HFFc6 (cell line): Measurements from ENCODE around the gene POLR3B. TPM values are rescaled to one million over a fixed set of nuclear protein-coding genes. Genes with fewer than 3 reads are reported as not detected.

ENCODE experiments used
- DNase-seq: peaks from one replicate; pipeline ENCODE4 v3.0.0-alpha.2; 2018
- H3K27ac Mint-ChIP-seq: 2 replicates; pipeline ENCODE4 v1.8.0; 2020; ENCODE audit warnings: mild to moderate bottlenecking, mixed read lengths
- H3K27me3 Mint-ChIP-seq: 2 replicates; pipeline ENCODE4 v1.8.0; 2021; ENCODE audit warnings: mild to moderate bottlenecking, moderate library complexity, mixed read lengths; ENCODE audit not compliant: insufficient read depth
- H3K36me3 Mint-ChIP-seq: 2 replicates; pipeline ENCODE4 v1.8.0; 2021; ENCODE audit warnings: low read depth, mixed read lengths
- H3K4me1 Mint-ChIP-seq: 2 replicates; pipeline ENCODE4 v1.8.0; 2020; ENCODE audit warnings: low read depth, mixed read lengths
- H3K4me3 Mint-ChIP-seq: 2 replicates; pipeline ENCODE4 v1.8.0; 2020; ENCODE audit warnings: mild to moderate bottlenecking, moderate library complexity, mixed read lengths
- H3K9me3 Mint-ChIP-seq: 2 replicates; pipeline ENCODE4 v1.8.0; 2020; ENCODE audit warnings: mild to moderate bottlenecking, mixed read lengths
- CTCF ChIP-seq: fragments of 200-600 bp; sonication (generic); IDR thresholded peaks from 2 replicates; pipeline ENCODE4 v1.5.0; 2021; ENCODE audit warnings: antibody characterized with exemption, mild to moderate bottlenecking
- total RNA-seq, 6 experiments: library from RNA; stranded (reverse); fragmentation: NEBNext Ultra II Directional; extraction: Animal tissue kit (Norgen Biotek cat#: 25700); gene quantifications; 2 replicates in 1 of 6; 3 replicates in 5 of 6; pipeline ENCODE4 v1.2.3, GENCODE V29; 2021

Gene POLR3B
- total RNA-seq, 6 experiments from 2014 or later = 16.4 to 18.8 (median 17.3) TPM

- Mint-ChIP-seq H3K4me3 (no peak overlapping the region), H3K27me3 (peaks cover 1% of the 10 kb centered on the region; the same call in 1 of the 2 replicates), H3K27ac (no peak overlapping the region), H3K9me3 (no peaks in the 10 kb centered on the region), H3K4me1 (no peaks in the 10 kb centered on the region), H3K36me3 (no peaks in the 10 kb centered on the region)
- no peak for DNase-seq
- no peak for TF ChIP-seq CTCF
These were observed 122.7 kb downstream of the POLR3B start for GRCh38 chr12:106480251-106480650.

- no peak overlapping the region for H3K27ac Mint-ChIP-seq
- TF ChIP-seq CTCF = no peak
- DNase-seq = no peak
- H3K4me1 Mint-ChIP-seq = no peaks in the 10 kb centered on the region
- H3K9me3 Mint-ChIP-seq = no peaks in the 10 kb centered on the region
- no peak overlapping the region for H3K4me3 Mint-ChIP-seq
- H3K27me3 Mint-ChIP-seq = peaks cover 1% of the 10 kb centered on the region; the same call in 1 of the 2 replicates
- H3K36me3 Mint-ChIP-seq = no peaks in the 10 kb centered on the region
These were observed 123.7 kb downstream of the POLR3B start for GRCh38 chr12:106481246-106481645.

GRCh38 chr12:106487664-106488063, 130.1 kb downstream of the POLR3B start:
- peaks cover 1% of the 10 kb centered on the region; the same call in 1 of the 2 replicates for H3K27me3 Mint-ChIP-seq
- no peak overlapping the region for H3K27ac Mint-ChIP-seq
- no peaks in the 10 kb centered on the region for H3K4me1 Mint-ChIP-seq
- no peaks in the 10 kb centered on the region for H3K36me3 Mint-ChIP-seq
- no peak for TF ChIP-seq CTCF
- no peaks in the 10 kb centered on the region for H3K9me3 Mint-ChIP-seq
- no peak for DNase-seq
- no peak overlapping the region for H3K4me3 Mint-ChIP-seq

- DNase-seq = no peak
- Mint-ChIP-seq H3K36me3 (no peaks in the 10 kb centered on the region), H3K27ac (no peak overlapping the region), H3K4me1 (no peaks in the 10 kb centered on the region), H3K27me3 (peaks cover 1% of the 10 kb centered on the region; the same call in 1 of the 2 replicates), H3K4me3 (no peak overlapping the region), H3K9me3 (no peaks in the 10 kb centered on the region)
- no peak for TF ChIP-seq CTCF
These were observed 131.3 kb downstream of the POLR3B start for GRCh38 chr12:106488884-106489283.

GRCh38 chr12:106490264-106490663, 132.7 kb downstream of the POLR3B start:
- Mint-ChIP-seq H3K9me3 (no peaks in the 10 kb centered on the region), H3K27me3 (no peaks in the 10 kb centered on the region), H3K36me3 (no peaks in the 10 kb centered on the region), H3K27ac (no peak overlapping the region), H3K4me1 (no peaks in the 10 kb centered on the region), H3K4me3 (no peak overlapping the region)
- no peak for TF ChIP-seq CTCF
- no peak for DNase-seq

- Mint-ChIP-seq H3K4me3 (no peak overlapping the region), H3K9me3 (no peaks in the 10 kb centered on the region)
- no peak for DNase-seq
These were observed 135.3 kb downstream of the POLR3B start for GRCh38 chr12:106492857-106493256.

More at GRCh38 chr12:106492857-106493256, 135.3 kb downstream of the POLR3B start:
- no peak for TF ChIP-seq CTCF
- H3K27me3 Mint-ChIP-seq = no peaks in the 10 kb centered on the region
- peaks cover 10% of the 10 kb centered on the region; the same call in 1 of the 2 replicates for H3K36me3 Mint-ChIP-seq
- no peak overlapping the region for H3K27ac Mint-ChIP-seq
- no peaks in the 10 kb centered on the region for H3K4me1 Mint-ChIP-seq
